ENCODE measurements around the gene GOLGA8S. TPM values are rescaled to one million over a fixed set of nuclear protein-coding genes. Genes with fewer than 3 reads are reported as not detected.

Gene GOLGA8S
- total RNA-seq, 1 experiment from 2014 or later = 0.15 TPM

GRCh38 chr15:23401627-23402026 lies 47.1 kb downstream of the GOLGA8S start:
- intact Hi-C loops (cut with micrococcal nuclease; ENCODE audit: unreplicated experiment) (no loop called here), in situ Hi-C loops (cut with HindIII; ENCODE audit: low pct_unique_long_range_greater_than_20kb, low sequenced_read_pairs) (no loop called here)
- DNase-seq (ENCODE audit: low read depth, low spot score) = no peak
- ChIA-PET CTCF (interaction anchor here (0.6 kb wide), 1 partner anchor 463 kb away, joined by 3 read pairs; no protein-coding TSS in a partner anchor), POLR2A (no interaction called here)
- Histone ChIP-seq H3K4me3 (ENCODE audit: low read depth in 2 of 2, low read length in 2 of 2) (no peak overlapping the region), H3K36me3 (ENCODE audit: control insufficient read depth, insufficient read depth, low read length) (no peaks in the 10 kb centered on the region), H3K27ac (ENCODE audit: low read length) (no peak overlapping the region), H3K27me3 (ENCODE audit: control insufficient read depth, insufficient read depth, low read length) (no peaks in the 10 kb centered on the region), H3K9me3 (ENCODE audit: control insufficient read depth, insufficient read depth, low read depth, low read length) (no peaks in the 10 kb centered on the region), H3K4me1 (ENCODE audit: control insufficient read depth, insufficient read depth, low read length) (no peaks in the 10 kb centered on the region)
- no peak for ATAC-seq
- BruUV-seq (replicated peaks) = no TSS peak
- no peak for TF ChIP-seq POLR2AphosphoS5 (IDR thresholded peaks at IDR 0.05; ENCODE audit: low read depth, low read length)
- no peak for TF ChIP-seq REST (IDR thresholded peaks at IDR 0.05; ENCODE audit: insufficient read depth in 1 of 2, low read depth in 2 of 2, low read length in 1 of 2)
- no peak for TF ChIP-seq TCF7L2 (IDR thresholded peaks at IDR 0.05; ENCODE audit: low read depth, low read length)
- TF ChIP-seq CTCF (IDR thresholded peaks at IDR 0.05) = no peak
- no peak for TF ChIP-seq SIN3A (IDR thresholded peaks at IDR 0.05; ENCODE audit: borderline replicate concordance, insufficient read depth, low read depth, low read length)

- ATAC-seq = no peak
- TF ChIP-seq CTCF (IDR thresholded peaks at IDR 0.05) = no peak
- no peak for TF ChIP-seq POLR2AphosphoS5 (IDR thresholded peaks at IDR 0.05; ENCODE audit: low read depth, low read length)
- TF ChIP-seq TCF7L2 (IDR thresholded peaks at IDR 0.05; ENCODE audit: low read depth, low read length) = no peak
- TF ChIP-seq SIN3A (IDR thresholded peaks at IDR 0.05; ENCODE audit: borderline replicate concordance, insufficient read depth, low read depth, low read length) = no peak
- no peak for TF ChIP-seq REST (IDR thresholded peaks at IDR 0.05; ENCODE audit: insufficient read depth in 1 of 2, low read depth in 2 of 2, low read length in 1 of 2)
- no peaks in the 10 kb centered on the region for H3K27me3 ChIP-seq (ENCODE audit: control insufficient read depth, insufficient read depth, low read length)
- ChIA-PET POLR2A (no interaction called here), CTCF (no interaction called here)
- H3K4me3 ChIP-seq (ENCODE audit: low read depth in 2 of 2, low read length in 2 of 2) = no peak overlapping the region
- intact Hi-C loops (cut with micrococcal nuclease; ENCODE audit: unreplicated experiment) = no loop called here
- H3K36me3 ChIP-seq (ENCODE audit: control insufficient read depth, insufficient read depth, low read length) = no peaks in the 10 kb centered on the region
- H3K4me1 ChIP-seq (ENCODE audit: control insufficient read depth, insufficient read depth, low read length) = no peaks in the 10 kb centered on the region
- BruUV-seq (replicated peaks) = no TSS peak
- no peak overlapping the region for H3K27ac ChIP-seq (ENCODE audit: low read length)
- in situ Hi-C loops (cut with HindIII; ENCODE audit: low pct_unique_long_range_greater_than_20kb, low sequenced_read_pairs) = no loop called here
- DNase-seq (ENCODE audit: low read depth, low spot score) = no peak
- no peaks in the 10 kb centered on the region for H3K9me3 ChIP-seq (ENCODE audit: control insufficient read depth, insufficient read depth, low read depth, low read length)
These were observed 47.6 kb downstream of the GOLGA8S start for GRCh38 chr15:23402140-23402539.
